Measurements from ENCODE around the gene NEMP2. TPM values are rescaled to one million over a fixed set of nuclear protein-coding genes. Genes with fewer than 3 reads are reported as not detected.

Gene NEMP2, protein sequence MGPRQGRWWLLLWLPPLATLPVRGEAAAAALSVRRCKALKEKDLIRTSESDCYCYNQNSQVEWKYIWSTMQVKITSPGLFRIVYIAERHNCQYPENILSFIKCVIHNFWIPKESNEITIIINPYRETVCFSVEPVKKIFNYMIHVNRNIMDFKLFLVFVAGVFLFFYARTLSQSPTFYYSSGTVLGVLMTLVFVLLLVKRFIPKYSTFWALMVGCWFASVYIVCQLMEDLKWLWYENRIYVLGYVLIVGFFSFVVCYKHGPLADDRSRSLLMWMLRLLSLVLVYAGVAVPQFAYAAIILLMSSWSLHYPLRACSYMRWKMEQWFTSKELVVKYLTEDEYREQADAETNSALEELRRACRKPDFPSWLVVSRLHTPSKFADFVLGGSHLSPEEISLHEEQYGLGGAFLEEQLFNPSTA
- 1 to 10 TPM; 2.5 to 8.4 (median 5.2) TPM for total RNA-seq
- 1 to 10 TPM in 1 of 3 donors, under 1 TPM in 2; 0.61 to 2.7 (median 0.72) TPM for polyA plus RNA-seq
- long read RNA-seq, donor 1, full-length matches to known transcripts, result 1 of 1 reads
- long read RNA-seq, donor 1, partial matches to known transcripts, result 0 of 1 reads
- long read RNA-seq, donor 1, other reads (novel, unspliced or antisense), result 0 of 1 reads
- long read RNA-seq, donor 2, result 0 reads
- long read RNA-seq, donor 3, result 0 reads
- long read RNA-seq, donor 4, partial matches to known transcripts, result 0 of 2 reads
- long read RNA-seq, donor 4, other reads (novel, unspliced or antisense), result 2 of 2 reads
- long read RNA-seq, donor 5, full-length matches to known transcripts, result 3 of 8 reads
- long read RNA-seq, donor 5, partial matches to known transcripts, result 1 of 8 reads
- long read RNA-seq, donor 5, other reads (novel, unspliced or antisense), result 4 of 8 reads
- long read RNA-seq, donor 6, full-length matches to known transcripts, result 2 of 2 reads
- long read RNA-seq, donor 6, partial matches to known transcripts, result 0 of 2 reads
- long read RNA-seq, donor 6, other reads (novel, unspliced or antisense), result 0 of 2 reads
- long read RNA-seq, donor 7, full-length matches to known transcripts, result 1 of 1 reads
- long read RNA-seq, donor 7, partial matches to known transcripts, result 0 of 1 reads
- long read RNA-seq, donor 7, other reads (novel, unspliced or antisense), result 0 of 1 reads
- long read RNA-seq, donor 8, result 0 reads
- long read RNA-seq, donor 9, result 0 reads
- long read RNA-seq, donor 10, result 0 reads

GRCh38 chr2:190534310-190535120 is at the start of gene NEMP2:
NEMP2 (minus strand) TSS chr2:190534722; CDS start chr2:190534655, 67 bp downstream.
- H3K27me3 ChIP-seq, result no peaks in the 10 kb centered on the region
- H3K9me3 ChIP-seq (replicated peaks in 1 of 3), result no peaks in the 10 kb centered on the region
- peak; percentile 33 to 71 for TF ChIP-seq POLR2A (IDR thresholded peaks at IDR 0.05)
- peak in 1 of 6 experiments; percentile 27 for TF ChIP-seq CTCF (IDR thresholded peaks at IDR 0.05)
- intact Hi-C loops (cut with DNase I), result loop anchor here (10.0 kb wide), 2 partner anchors 110 to 120 kb away; partner anchors contain the start of gene NAB1 (in 1 of the 2)
- WGBS, 4 donors, result 0 to 2% (median 1%) methylated on average over 31 to 92 of the region's 92 CpGs
- no peaks in the 10 kb centered on the region for H3K36me3 ChIP-seq (replicated peaks in 1 of 2)
- peak within 1 kb of the TSS; percentile 37 to 95 (median 91) for H3K27ac ChIP-seq
- DNase-seq, result peak; percentile 74 to 85 (median 78)
- peak within 1 kb of the TSS; percentile 44 to 78 (median 76) for H3K4me3 ChIP-seq
- H3K4me1 ChIP-seq (replicated peaks in 1 of 2), result peaks cover 0 to 17% of the 10 kb centered on the region in 2 donors

GRCh38 chr2:190583507-190584337 is 49.2 kb upstream of the NEMP2 start:
- intact Hi-C loops (cut with DNase I), result no loop called here
- 85 to 92% (median 90%) methylated on average over 4 of the region's 4 CpGs for WGBS, 4 donors
- Histone ChIP-seq H3K27me3 (no peaks in the 10 kb centered on the region), H3K36me3 (replicated peaks in 1 of 2) (no peaks in the 10 kb centered on the region), H3K27ac (no peak overlapping the region), H3K4me3 (no peak overlapping the region), H3K4me1 (replicated peaks in 1 of 2) (no peaks in the 10 kb centered on the region), H3K9me3 (replicated peaks in 1 of 3) (no peaks in the 10 kb centered on the region)
- no peak for TF ChIP-seq CTCF (IDR thresholded peaks at IDR 0.05)
- TF ChIP-seq POLR2A (IDR thresholded peaks at IDR 0.05), result no peak
- peak in 3 of 7 donors; percentile 41 to 59 (median 49) for DNase-seq

GRCh38 chr2:190582736-190583506 is 48.4 kb upstream of the NEMP2 start:
- Histone ChIP-seq H3K27ac (no peak overlapping the region), H3K27me3 (no peaks in the 10 kb centered on the region)
- intact Hi-C loops (cut with DNase I), result no loop called here

More at GRCh38 chr2:190582736-190583506, 48.4 kb upstream of the NEMP2 start:
- H3K4me3 ChIP-seq, result no peak overlapping the region
- no peaks in the 10 kb centered on the region for H3K36me3 ChIP-seq (replicated peaks in 1 of 2)
- no peak for DNase-seq
- WGBS, 4 donors, result 80 to 91% (median 82%) methylated on average over 6 of the region's 6 CpGs
- TF ChIP-seq CTCF (IDR thresholded peaks at IDR 0.05) (no peak), POLR2A (IDR thresholded peaks at IDR 0.05) (no peak)
- peaks cover 0 to 4% of the 10 kb centered on the region in 2 donors for H3K4me1 ChIP-seq (replicated peaks in 1 of 2)
- no peaks in the 10 kb centered on the region for H3K9me3 ChIP-seq (replicated peaks in 1 of 3)

All from adrenal gland (tissue), 19 donors.